ENCODE data around the gene POPDC3.

GRCh38 chr6:105137388-105137787, 42.4 kb downstream of the POPDC3 start:
- TF ChIP-seq HOMEZ (CRISPR knock-in tag; IDR thresholded peaks at IDR 0.05; ENCODE audit: low read depth): no peak
- TF ChIP-seq SRSF4 (IDR thresholded peaks at IDR 0.05; ENCODE audit: low read depth, low read length, poor library complexity, severe bottlenecking): no peak
- no peak for TF ChIP-seq CBX2 (IDR thresholded peaks at IDR 0.05; ENCODE audit: low read depth, low read length)
- TF ChIP-seq CBX2 (CRISPR knock-in tag; IDR thresholded peaks at IDR 0.05; ENCODE audit: low read depth): no peak
- no peak for TF ChIP-seq ZSCAN29 (CRISPR knock-in tag; conservative IDR thresholded peaks at IDR 0.05)
- no peak for TF ChIP-seq RFX5 (IDR thresholded peaks at IDR 0.05; ENCODE audit: low read depth, low read length)
- TF ChIP-seq CTCF (CRISPR knock-in tag; IDR thresholded peaks at IDR 0.05): no peak
- TF ChIP-seq POLR2A (IDR thresholded peaks at IDR 0.05; ENCODE audit: insufficient read depth in 1 of 2, low read depth in 2 of 2, low read length in 2 of 2): no peak
- no peak for TF ChIP-seq ZNF781 (CRISPR knock-in tag; IDR thresholded peaks at IDR 0.05; ENCODE audit: borderline replicate concordance, not compliant biosample characterization)
- no peak for TF ChIP-seq ZNF256 (CRISPR knock-in tag; conservative IDR thresholded peaks at IDR 0.05)
- TF ChIP-seq ZBTB37 (CRISPR knock-in tag; IDR thresholded peaks at IDR 0.05): no peak
- no peak for TF ChIP-seq EZH2 (conservative IDR thresholded peaks at IDR 0.05; ENCODE audit: low read depth, low read length)
